KMS-11 (cell line): Measurements from ENCODE around the gene MTCH1.
A peak's percentile ranks its signal among the peaks of the same experiment; 100 is the strongest.

Source experiments
- H2AFZ ChIP-seq: fragments of 200-600 bp; sonication (generic); 2 replicates; pipeline ENCODE4 v1.6.1; 2016; ENCODE audit warnings: antibody characterized with exemption, mixed run types, low read depth
- H3K27ac ChIP-seq: fragments of 200-600 bp; sonication (generic); 2 replicates; pipeline ENCODE4 v1.6.1; 2016; ENCODE audit warnings: mild to moderate bottlenecking, mixed run types
- H3K27me3 ChIP-seq: fragments of 200-600 bp; sonication (generic); 2 replicates; pipeline ENCODE4 v1.6.1; 2017; ENCODE audit warnings: mild to moderate bottlenecking, low read depth, mixed run types, moderate library complexity; ENCODE audit not compliant: insufficient read depth
- H3K36me3 ChIP-seq: fragments of 200-600 bp; sonication (generic); 2 replicates; pipeline ENCODE4 v1.6.1; 2017; ENCODE audit warnings: mild to moderate bottlenecking, mixed run types; ENCODE audit not compliant: insufficient read depth
- H3K4me1 ChIP-seq: fragments of 200-600 bp; sonication (generic); 2 replicates; pipeline ENCODE4 v1.6.1; 2016; ENCODE audit warnings: mild to moderate bottlenecking, low read depth, mixed run types; ENCODE audit not compliant: poor library complexity, severe bottlenecking
- H3K4me2 ChIP-seq: fragments of 200-600 bp; sonication (generic); 2 replicates; pipeline ENCODE4 v1.7.0; 2016; ENCODE audit warnings: mild to moderate bottlenecking, mixed run types
- H3K4me3 ChIP-seq: fragments of 200-600 bp; sonication (generic); IDR thresholded peaks from 2 replicates; pipeline ENCODE4 v1.6.1; 2017; ENCODE audit warnings: low read depth, low read length, mixed read lengths; ENCODE audit not compliant: insufficient read depth
- H3K79me2 ChIP-seq: fragments of 200-600 bp; sonication (generic); 2 replicates; pipeline ENCODE4 v1.6.1; 2016; ENCODE audit warnings: low read depth, mixed run types; ENCODE audit not compliant: insufficient read depth
- H3K9ac ChIP-seq: fragments of 200-600 bp; sonication (generic); 2 replicates; pipeline ENCODE4 v1.6.1; 2016; ENCODE audit warnings: mild to moderate bottlenecking, mixed run types
- H4K20me1 ChIP-seq: fragments of 200-600 bp; sonication (generic); 2 replicates; pipeline ENCODE4 v1.6.1; 2016; ENCODE audit warnings: mild to moderate bottlenecking, mixed run types; ENCODE audit not compliant: insufficient read depth
- TF ChIP-seq, protein P1 (sequence below): fragments of 200-600 bp; sonication (generic); conservative IDR thresholded peaks from 2 replicates; pipeline ENCODE4 v1.6.1; 2017; ENCODE audit warnings: low read depth, mild to moderate bottlenecking, antibody characterized with exemption, low read length, moderate library complexity, mixed read lengths

MTCH1 gene

DNA sequence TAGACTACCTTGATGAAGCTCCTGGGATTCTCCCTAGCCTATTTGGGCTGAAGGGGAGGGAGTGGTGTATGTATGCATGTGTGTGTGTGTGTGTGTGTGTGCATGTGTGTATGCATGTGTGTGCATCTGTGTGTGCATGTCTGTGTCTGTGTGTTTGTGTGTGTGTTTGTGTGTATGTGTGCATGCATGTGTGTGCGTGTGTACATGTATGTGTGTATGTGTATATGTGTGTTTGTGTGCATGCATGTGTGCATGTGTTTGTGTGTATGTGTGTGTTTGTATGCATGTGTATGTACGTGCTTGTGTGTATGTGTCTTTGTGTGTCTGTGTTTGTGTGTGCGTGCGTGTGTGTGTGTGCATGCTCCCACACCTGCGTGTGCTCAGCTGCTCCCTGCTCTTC is 34.8 kb upstream of the MTCH1 start:
- Histone ChIP-seq H3K4me1 (peaks cover 64% of the 10 kb centered on the region), H3K79me2 (no peaks in the 10 kb centered on the region), H4K20me1 (no peaks in the 10 kb centered on the region), H3K36me3 (no peaks in the 10 kb centered on the region), H3K4me2 (no peak overlapping the region), H3K9ac (no peak overlapping the region), H3K4me3 (no peak overlapping the region), H3K27me3 (no peaks in the 10 kb centered on the region), H3K27ac (no peak overlapping the region), H2AFZ (no peak overlapping the region)
- TF ChIP-seq, protein P1, sequence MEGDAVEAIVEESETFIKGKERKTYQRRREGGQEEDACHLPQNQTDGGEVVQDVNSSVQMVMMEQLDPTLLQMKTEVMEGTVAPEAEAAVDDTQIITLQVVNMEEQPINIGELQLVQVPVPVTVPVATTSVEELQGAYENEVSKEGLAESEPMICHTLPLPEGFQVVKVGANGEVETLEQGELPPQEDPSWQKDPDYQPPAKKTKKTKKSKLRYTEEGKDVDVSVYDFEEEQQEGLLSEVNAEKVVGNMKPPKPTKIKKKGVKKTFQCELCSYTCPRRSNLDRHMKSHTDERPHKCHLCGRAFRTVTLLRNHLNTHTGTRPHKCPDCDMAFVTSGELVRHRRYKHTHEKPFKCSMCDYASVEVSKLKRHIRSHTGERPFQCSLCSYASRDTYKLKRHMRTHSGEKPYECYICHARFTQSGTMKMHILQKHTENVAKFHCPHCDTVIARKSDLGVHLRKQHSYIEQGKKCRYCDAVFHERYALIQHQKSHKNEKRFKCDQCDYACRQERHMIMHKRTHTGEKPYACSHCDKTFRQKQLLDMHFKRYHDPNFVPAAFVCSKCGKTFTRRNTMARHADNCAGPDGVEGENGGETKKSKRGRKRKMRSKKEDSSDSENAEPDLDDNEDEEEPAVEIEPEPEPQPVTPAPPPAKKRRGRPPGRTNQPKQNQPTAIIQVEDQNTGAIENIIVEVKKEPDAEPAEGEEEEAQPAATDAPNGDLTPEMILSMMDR: no peak

DNA sequence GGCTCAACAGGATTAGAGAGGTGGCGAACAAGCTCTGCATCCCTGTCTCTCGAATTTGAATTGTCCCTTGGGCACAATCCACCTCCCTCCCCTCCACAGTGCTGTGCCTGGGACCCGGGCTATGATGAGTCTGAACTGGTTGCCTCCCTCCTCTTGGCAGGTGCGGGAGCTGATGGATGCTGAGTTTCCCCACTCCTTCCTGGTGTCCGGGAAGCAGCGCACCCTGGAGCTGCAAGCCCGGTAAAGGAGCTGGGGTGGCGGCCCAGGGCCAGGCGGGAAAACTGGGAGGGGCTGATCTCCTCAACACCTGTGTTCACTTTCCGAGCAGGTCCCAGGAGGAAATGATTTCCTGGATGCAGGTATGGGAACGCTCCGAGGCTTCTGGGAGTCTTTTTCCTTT is 34.4 kb upstream of the MTCH1 start:
- Histone ChIP-seq H3K4me1 (peaks cover 60% of the 10 kb centered on the region), H3K4me3 (no peak overlapping the region), H3K79me2 (no peaks in the 10 kb centered on the region), H3K4me2 (no peak overlapping the region), H3K36me3 (no peaks in the 10 kb centered on the region), H4K20me1 (no peaks in the 10 kb centered on the region), H3K27me3 (no peaks in the 10 kb centered on the region), H3K9ac (no peak overlapping the region), H3K27ac (no peak overlapping the region), H2AFZ (no peak overlapping the region)
- TF ChIP-seq, protein P1: no peak

DNA sequence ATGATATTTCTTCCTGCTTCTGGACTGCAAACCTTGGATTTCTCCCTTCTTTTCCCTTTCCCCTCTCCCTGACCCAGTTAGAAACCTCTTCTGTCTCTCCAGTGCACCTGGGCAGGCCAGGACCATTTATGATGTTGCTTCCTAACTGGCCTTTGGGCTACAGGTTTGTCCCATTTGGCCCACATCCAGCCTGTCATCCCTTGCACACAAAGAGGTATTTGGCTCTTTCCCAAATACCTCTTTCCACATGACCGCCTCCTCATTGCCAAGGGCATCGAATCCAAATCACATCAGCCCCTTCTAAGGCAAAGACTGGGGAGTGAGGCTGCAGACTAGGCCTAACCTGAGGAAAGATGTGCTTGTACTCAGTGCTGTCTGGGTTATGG is 33.1 kb upstream of the MTCH1 start:
- Histone ChIP-seq H3K9ac (no peak overlapping the region), H3K27ac (no peak overlapping the region), H3K27me3 (no peaks in the 10 kb centered on the region), H2AFZ (peak overlapping the region; percentile 58), H3K4me3 (no peak overlapping the region), H3K4me2 (peak overlapping the region; percentile 5; the same call in 1 of the 2 replicates), H3K4me1 (peaks cover 46% of the 10 kb centered on the region), H3K36me3 (no peaks in the 10 kb centered on the region), H3K79me2 (no peaks in the 10 kb centered on the region), H4K20me1 (no peaks in the 10 kb centered on the region)
- TF ChIP-seq, protein P1: no peak

DNA sequence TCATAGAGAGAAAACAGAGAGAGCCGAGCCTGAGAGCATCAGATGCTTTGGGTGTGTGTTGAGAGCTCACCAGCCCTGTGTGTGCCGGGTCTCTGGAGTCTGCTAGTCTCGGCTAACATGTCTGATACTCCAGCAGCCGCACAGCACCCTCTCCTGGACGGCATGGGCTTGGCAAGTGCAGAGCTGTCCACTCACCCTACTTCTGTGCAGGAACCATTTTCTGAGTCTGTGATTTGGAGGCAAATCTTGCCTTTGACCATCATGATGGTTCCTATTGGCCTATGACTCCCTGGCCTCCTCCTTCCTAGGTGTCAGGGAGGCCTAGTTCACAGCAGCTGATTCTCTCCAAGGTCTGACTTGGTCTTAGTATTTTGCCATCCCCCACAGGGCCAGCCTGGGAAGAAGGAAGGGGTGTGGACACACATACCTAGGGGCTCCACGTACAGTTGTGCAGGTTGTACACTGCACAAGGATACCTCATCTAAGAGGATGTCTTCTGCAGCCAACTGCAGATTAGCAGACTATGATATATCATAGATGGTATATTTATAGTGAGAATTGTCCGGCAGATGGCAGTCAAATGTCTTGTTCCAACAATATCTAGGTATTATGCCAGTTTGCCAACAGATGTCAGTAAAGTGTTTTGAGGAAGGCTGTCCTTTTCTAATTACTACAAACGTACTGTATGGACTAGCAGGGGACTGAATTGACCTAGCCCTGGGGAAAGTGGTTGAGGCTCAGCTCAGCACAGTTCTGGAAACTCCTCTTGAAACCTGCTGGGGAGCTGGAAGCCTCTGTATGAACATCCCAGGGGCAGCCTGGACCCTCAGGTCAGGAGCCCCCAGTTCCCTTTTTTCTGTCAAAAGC is 32.4 kb upstream of the MTCH1 start:
- Histone ChIP-seq H3K27ac (no peak overlapping the region), H3K27me3 (no peaks in the 10 kb centered on the region), H3K36me3 (no peaks in the 10 kb centered on the region), H3K79me2 (no peaks in the 10 kb centered on the region), H3K4me1 (peaks cover 40% of the 10 kb centered on the region), H3K4me3 (no peak overlapping the region), H2AFZ (peak overlapping the region; percentile 58), H4K20me1 (no peaks in the 10 kb centered on the region), H3K9ac (no peak overlapping the region), H3K4me2 (peak overlapping the region; percentile 29)
- TF ChIP-seq, protein P1: peak; percentile 97
